Measurements from ENCODE around the gene PDE7B.

Gene PDE7B

DNA sequence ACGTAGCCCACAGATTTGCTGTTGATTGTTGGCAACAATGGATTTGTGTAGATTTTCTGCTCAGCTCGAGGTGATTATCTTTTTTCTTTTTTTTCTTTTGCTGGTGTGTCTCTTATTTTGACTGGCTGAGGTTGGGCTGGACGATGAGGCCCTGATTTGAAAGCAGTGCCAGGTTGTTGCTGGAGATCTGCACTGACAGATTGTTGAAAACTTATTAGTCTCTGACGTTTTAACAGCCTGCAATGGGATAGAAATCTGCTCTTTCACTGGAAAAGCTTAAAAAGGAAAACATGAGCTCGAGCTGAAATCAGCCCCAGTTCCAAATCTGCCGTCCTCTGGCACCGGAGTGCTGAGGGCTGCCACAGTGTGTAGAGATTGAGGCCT is 87.7 kb downstream of the PDE7B start:
- no peak for DNase-seq

GRCh38 chr6:135940616-135941167 is 89.2 kb downstream of the PDE7B start:
- DNase-seq = no peak

GRCh38 chr6:135941275-135942025 is 89.9 kb downstream of the PDE7B start:
- DNase-seq = no peak

GRCh38 chr6:135944120-135944519 is 92.6 kb downstream of the PDE7B start:
- no peak for DNase-seq

GRCh38 chr6:135946674-135947073 is 95.2 kb downstream of the PDE7B start:
- DNase-seq = no peak

GRCh38 chr6:135950669-135951068 is 99.2 kb downstream of the PDE7B start:
- no peak for DNase-seq

DNA sequence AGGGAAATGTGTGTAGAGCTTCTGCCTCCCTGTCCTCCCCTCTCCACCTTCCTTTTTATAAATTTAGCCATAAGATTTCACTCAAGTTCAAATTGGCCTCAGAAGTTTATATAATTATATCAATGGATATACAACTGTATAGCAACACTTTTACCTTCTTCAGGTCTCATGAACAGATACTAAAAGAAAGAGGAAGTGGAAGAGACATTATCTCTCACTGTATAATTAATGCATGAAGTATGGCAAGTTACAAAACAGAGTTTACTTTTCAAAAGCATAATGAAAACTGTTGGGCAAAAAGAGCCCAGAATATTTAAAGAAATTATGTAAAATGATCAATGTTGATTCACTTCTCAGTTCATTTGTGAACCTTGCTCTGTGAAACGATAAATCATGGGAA is 99.7 kb downstream of the PDE7B start:
- DNase-seq = no peak

DNA sequence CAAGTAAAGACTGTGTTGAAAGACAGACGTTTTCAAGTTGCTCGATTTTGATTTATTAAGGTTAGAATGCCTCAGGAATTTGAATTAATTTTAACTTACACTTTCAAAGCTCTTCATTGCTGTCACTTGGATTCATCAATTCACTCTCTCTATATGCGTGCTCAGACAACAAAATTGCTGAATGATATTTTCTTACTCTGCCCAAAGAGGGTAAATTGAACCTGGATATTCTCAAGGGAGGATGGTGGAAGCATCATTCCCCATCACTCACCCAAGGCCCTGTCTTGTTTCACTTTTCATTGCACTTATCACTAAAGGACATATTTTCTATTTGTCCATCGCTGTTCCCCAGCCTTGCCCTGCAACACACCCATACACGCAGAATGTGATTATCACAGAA is 102.3 kb downstream of the PDE7B start:
- no peak for DNase-seq

GRCh38 chr6:135955099-135955498 is 103.6 kb downstream of the PDE7B start:
- DNase-seq = no peak

- DNase-seq = no peak
These were observed 111.2 kb downstream of the PDE7B start for GRCh38 chr6:135962731-135963130.

GRCh38 chr6:135970750-135971149 is 119.2 kb downstream of the PDE7B start:
- no peak for DNase-seq

GRCh38 chr6:135971351-135971750 is 119.8 kb downstream of the PDE7B start:
- no peak for DNase-seq

DNA sequence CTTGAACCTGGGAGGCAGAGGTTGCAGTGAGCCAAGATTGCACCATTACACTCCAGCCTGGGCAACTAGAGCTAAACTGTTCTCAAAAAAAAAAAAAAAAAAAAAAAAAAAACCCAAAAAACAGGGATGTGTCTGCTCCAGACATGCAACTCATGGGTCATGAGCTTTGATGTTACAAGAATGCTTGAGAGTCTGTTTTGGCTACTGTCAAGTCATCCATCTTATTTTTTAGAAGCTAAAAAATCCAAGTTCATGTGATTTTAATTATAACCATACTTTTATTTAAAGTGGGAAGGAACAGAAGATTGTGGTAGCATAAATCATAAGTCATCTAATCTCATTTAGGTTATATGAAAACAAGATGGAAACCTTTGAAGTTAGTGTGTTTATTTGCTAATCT is 120.6 kb downstream of the PDE7B start:
- no peak for DNase-seq

- DNase-seq = no peak
These were observed 121.1 kb downstream of the PDE7B start for GRCh38 chr6:135972586-135972985.

DNA sequence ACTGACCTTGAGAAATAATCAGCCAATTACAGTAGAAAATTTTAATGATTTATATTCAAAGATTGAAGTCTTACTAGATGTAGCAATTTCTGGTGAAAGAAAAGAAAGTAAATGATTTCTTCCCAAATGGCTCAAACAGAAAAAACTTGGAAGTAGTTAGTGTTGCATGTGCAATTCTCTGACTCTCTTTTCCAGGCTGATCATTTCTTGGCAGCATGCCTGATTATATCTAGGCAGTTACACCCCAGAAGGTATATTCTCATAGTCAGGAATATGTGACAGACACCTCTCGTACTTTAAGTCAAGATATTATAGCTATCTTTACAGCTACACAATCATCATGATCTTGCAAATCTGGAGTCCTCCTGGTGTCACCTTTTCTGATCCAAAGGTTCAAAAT is 122.9 kb downstream of the PDE7B start:
- DNase-seq = no peak

DNA sequence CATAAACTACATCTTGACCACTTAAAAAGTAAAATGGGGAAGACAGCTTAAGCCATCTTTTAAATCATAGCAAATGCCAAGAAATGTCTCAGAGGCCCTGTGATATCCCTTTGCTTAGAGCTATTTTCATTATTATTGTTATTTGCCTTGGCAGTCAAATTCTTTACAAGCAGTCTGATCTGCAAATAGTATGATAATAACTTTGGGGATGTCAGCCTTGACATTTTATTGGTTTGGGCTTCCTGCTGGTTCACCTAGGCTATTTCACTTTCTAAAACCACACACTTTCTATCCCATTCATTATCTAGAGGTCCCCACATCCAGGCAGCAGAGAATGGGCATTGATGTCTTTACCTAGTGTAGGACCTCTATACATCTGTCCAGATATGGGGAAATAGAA is 125.1 kb downstream of the PDE7B start:
- no peak for DNase-seq

- no peak for DNase-seq
These were observed 131.6 kb downstream of the PDE7B start for GRCh38 chr6:135983093-135983492.

- DNase-seq = no peak
These were observed 132.3 kb downstream of the PDE7B start for GRCh38 chr6:135983718-135984343.

- no peak for DNase-seq
These were observed 134.0 kb downstream of the PDE7B start for GRCh38 chr6:135985471-135985870.

DNA sequence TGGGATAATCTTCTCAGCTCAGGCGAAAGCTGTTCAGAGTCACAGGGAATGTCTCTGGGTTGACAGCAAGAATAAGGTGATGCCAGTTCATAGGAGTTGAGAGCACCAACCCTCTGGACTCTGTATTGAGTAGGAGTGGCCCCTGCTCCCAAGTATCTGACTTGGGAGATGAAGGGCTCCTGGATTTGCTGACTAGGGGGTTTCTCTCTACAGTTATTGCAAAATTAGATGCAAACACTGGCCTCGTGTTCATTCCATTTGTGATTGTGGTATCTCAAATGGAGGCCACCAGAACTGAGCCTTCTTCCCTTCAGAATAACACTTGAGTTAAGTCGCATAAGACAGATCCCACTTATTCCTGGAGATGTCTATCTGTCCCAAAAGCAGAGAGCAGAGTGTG is 135.7 kb downstream of the PDE7B start:
- no peak for DNase-seq

DNA sequence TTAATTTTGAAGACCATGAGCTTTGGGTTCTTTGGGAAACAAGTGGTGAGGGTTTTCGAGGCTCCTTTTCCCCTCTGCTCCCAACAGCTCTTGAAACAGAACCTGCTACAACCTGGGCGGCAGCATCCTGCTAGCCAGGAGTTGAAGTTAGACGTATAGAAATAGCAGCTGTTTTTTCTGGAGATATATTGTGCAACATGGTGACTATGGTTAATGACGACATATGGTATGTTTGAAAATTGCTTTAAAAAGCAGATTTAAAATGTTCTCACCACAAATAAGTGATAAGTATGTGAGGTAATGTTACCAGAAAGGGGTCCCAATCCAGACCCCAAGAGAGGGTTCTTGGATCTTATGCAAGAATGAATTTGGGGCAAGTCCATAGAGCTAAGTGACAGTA is 138.9 kb downstream of the PDE7B start:
- no peak for DNase-seq

DNA sequence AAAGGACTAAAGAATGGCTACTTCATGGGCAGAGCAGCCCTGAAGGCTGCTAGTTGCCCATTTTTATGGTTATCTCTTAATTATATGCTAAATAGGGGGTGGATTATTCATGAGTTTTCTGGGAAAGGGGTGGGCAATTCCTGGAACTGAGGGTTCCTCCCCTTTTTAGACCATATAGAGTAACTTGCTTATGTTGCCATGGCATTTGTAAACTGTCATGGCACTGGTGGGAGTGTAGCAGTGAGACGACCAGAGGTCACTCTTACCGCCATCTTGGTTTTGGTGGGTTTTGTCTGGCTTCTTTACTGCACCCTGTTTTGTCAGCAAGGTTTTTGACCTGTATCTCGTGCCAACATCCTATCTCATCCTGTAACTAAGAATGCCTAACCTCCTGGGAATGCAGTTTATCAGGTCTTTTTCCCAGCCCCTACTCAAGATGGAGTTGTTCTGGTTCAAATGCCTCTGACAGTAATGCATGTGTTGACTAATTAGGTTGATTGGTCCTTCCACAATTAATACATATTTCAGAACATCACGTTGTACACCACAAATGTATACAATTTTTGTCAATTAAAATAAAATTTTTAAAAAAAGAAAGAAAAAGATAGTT is 139.5 kb downstream of the PDE7B start:
- no peak for DNase-seq

DNA sequence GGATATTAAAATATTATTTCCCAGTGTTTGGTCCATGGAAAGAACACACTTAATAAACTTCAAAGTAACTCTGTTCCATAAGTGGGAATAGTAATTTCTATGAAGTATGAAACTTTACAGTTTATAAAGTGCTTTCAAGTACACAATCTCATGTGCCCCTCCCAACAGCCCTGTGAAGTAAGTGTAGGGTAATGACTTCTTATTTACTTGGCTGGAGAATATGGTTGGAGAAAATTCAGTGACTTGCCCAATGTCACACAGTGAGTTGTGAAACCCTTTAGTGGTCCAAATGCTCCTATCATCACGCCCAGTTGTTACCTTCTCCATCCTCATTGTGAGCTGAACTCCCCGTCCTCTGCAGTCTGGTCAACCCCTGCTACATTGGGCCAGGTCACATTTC is 141.2 kb downstream of the PDE7B start:
- no peak for DNase-seq

- DNase-seq = no peak
These were observed 141.9 kb downstream of the PDE7B start for GRCh38 chr6:135993361-135993760.

All from NCI-H187 treated with DMSO at 0.1 percent for 48 hours (cell line).